Ovary (tissue), 9 donors: ENCODE results near the gene AVP. TPM values are rescaled to one million over a fixed set of nuclear protein-coding genes. Genes with fewer than 3 reads are reported as not detected.
"Not testable (repeated sequence)": the region's sequence is repeated elsewhere in the genome, so short reads cannot be mapped to it uniquely, and the experiment has no call there.

ENCODE experiments used
- DNase-seq, 5 donors: peaks; one replicate each; pipeline ENCODE4 v3.0.0-alpha.2; 2019 to 2020
- H3K27ac ChIP-seq, 2 donors: fragments of 200-600 bp; one replicate each; pipeline versions ENCODE4 v1.5.1 to v1.8.0; 2019 to 2022
- H3K27me3 ChIP-seq: fragments of 200-600 bp; one replicate; pipeline ENCODE4 v1.8.0; 2022
- H3K36me3 ChIP-seq: fragments of 200-600 bp; sonication (generic); one replicate; pipeline ENCODE4 v1.5.1; 2019
- H3K4me1 ChIP-seq: one replicate; pipeline ENCODE4 v1.8.1; 2013; ENCODE audit warnings: mild to moderate bottlenecking, moderate library complexity; ENCODE audit not compliant: insufficient read depth
- H3K4me3 ChIP-seq: fragments of 200-600 bp; sonication (generic); one replicate; pipeline ENCODE4 v1.5.1; 2017
- H3K9me3 ChIP-seq, 2 donors: fragments of 200-600 bp in 1 of 2; sonication (generic) in 1 of 2; one replicate each; pipeline versions ENCODE4 v1.5.1 to v1.8.1; 2013 to 2019; ENCODE audit warnings: mild to moderate bottlenecking in 1 of 2, moderate library complexity in 1 of 2
- CTCF ChIP-seq, 3 donors: fragments of 450-650 bp in 2 of 3; fragments of 200-600 bp in 1 of 3; IDR thresholded peaks; one replicate each; pipeline versions ENCODE4 v1.5.1 to v1.8.0; 2016 to 2022; ENCODE audit warnings: antibody characterized with exemption in 3 of 3, mild to moderate bottlenecking in 1 of 3
- EP300 ChIP-seq: sonication (generic); formaldehyde crosslinking; IDR thresholded peaks from one replicate; pipeline ENCODE4 v1.6.1; 2017; ENCODE audit warnings: antibody characterized with exemption
- POLR2A ChIP-seq: fragments of 450-650 bp; IDR thresholded peaks from one replicate; pipeline ENCODE4 v1.6.1; 2017; ENCODE audit warnings: antibody characterized with exemption, mild to moderate bottlenecking, moderate library complexity
- WGBS, 3 donors: extraction: QIAGEN DNeasy Blood & Tissue Kit in 1 of 3; methylation state at CpG; one replicate each; pipeline versions ENCODE4 v1.1.5 to v1.1.7; 2013 to 2017; 5-methylcytosine and 5-hydroxymethylcytosine counted together
- intact Hi-C, 4 donors: fragments of 100-400 bp; cut with DNase I; formaldehyde crosslinking; loops; one replicate each; pipeline versions ENCODE4 v1.11.0 to v1.15.1; 2022 to 2023
- polyA plus RNA-seq, 2 donors: library from polyadenylated mRNA; stranded (reverse); fragments of 200-250 nt in 1 of 2; fragments of 350-450 nt in 1 of 2; fragmentation: Illumina TruSeq in 1 of 2; extraction: RNeasy Lipid Tissue Mini Kit (QIAGEN cat#74804) in 1 of 2; gene quantifications; one replicate each; pipeline ENCODE4 v1.2.3, GENCODE V29; 2013 to 2014
- total RNA-seq, 7 donors: library from RNA; depleted of rRNA in 2 of 7; stranded (reverse); fragments of >200 nt in 2 of 7; fragmentation: NEBNext Ultra II Directional in 3 of 7; extraction: Animal tissue kit (Norgen Biotek cat#: 25700) in 3 of 7; gene quantifications; one replicate each; pipeline versions ENCODE4 v1.1.0 to v1.2.4, GENCODE V29; 2016 to 2023
- donor health status: DM: no; HTN: no; CAD: no; lungs with moderate emphysema.
- donor health status: DM: no; HTN: no; CAD: no.
- donor health status: Bipolar disorder and iron deficiency.
- donor health status: DM: yes; HTN: yes; CAD: no.
- donor health status: DM: no; HTN: no; CAD: no.
- donor health status: DM: yes; HTN: yes; CAD: no.

The AVP gene
- total and polyA plus RNA-seq, 9 donors = not detected

GRCh38 chr20:3080939-3081388 is 3.6 kb downstream of the AVP start:
- peaks cover 8% of the 10 kb centered on the region for H3K4me1 ChIP-seq
- H3K36me3 ChIP-seq = no peaks in the 10 kb centered on the region
- no peaks in the 10 kb centered on the region for H3K27me3 ChIP-seq
- no peak overlapping the region for H3K27ac ChIP-seq
- TF ChIP-seq EP300 (no peak), POLR2A (no peak), CTCF (IDR thresholded peaks at IDR 0.05) (no peak)
- 9 to 18% (median 12%) methylated on average over 6 of the region's 6 CpGs for WGBS, 3 donors
- DNase-seq = peak in 4 of 5 donors; percentile 57 to 85 (median 63)
- H3K4me3 ChIP-seq = no peak overlapping the region
- H3K9me3 ChIP-seq = no peaks in the 10 kb centered on the region
- intact Hi-C loops = no loop called here

DNA sequence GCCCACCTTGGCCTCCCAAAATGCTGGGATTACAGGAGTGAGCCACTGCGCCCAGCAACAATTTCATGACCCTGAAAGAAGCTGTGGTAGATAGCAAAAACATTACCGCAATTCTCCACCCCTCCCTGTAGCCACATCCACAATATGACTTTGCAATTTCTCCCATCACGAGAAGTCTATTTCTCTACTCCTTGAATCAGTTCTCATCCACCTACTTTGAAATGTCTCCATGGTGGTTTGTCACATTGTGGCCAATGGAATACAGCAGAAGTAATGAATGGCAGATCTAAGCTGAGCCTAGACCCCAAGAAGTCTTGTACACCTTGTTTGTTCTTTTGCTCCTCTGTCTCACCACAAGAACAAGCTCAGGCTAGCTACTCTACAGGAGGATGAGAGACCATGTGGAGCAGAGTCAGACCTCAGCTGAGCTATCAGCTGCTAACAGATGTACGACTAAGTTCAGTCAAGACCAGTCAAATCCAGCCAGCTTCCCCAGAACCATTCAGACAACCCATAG is 6.8 kb downstream of the AVP start:
- H3K9me3 ChIP-seq = no peaks in the 10 kb centered on the region
- DNase-seq = no peak

DNA sequence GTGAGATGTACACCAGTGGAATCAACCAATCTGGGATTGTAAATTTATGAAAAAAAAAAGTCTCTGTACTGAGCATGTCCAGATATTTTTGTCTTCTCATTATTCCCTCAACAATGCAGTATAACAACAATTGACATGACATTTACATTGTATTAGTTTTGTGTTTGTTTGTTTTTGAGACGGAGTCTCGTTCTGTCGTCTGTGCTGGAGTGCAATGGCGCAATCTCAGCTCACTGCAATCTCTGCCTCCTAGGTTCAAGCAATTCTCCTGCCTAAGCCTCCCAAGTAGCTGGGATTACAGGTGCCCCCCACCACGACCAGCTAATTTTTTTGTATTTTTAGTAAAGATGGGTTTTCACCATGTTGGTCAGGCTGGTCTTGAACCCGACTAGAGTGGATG is 9.2 kb downstream of the AVP start:
- H3K36me3 ChIP-seq, H3K4me1 ChIP-seq, H3K4me3 ChIP-seq, DNase-seq, intact Hi-C loops, H3K27ac ChIP-seq, H3K27me3 ChIP-seq, H3K9me3 ChIP-seq: not testable (repeated sequence)
- WGBS, 3 donors = 74 to 86% (median 77%) methylated on average over 6 of the region's 6 CpGs

More for the DNA sequence above, 6.8 kb downstream of the AVP start:
- Histone ChIP-seq H3K27me3 (no peaks in the 10 kb centered on the region), H3K36me3 (no peaks in the 10 kb centered on the region), H3K4me1 (peaks cover 7% of the 10 kb centered on the region), H3K27ac (no peak overlapping the region), H3K4me3 (no peak overlapping the region)
- WGBS, 3 donors = 82 to 87% (median 84%) methylated on average over 4 of the region's 4 CpGs
- intact Hi-C loops = no loop called here
- TF ChIP-seq CTCF (IDR thresholded peaks at IDR 0.05) (no peak), EP300 (no peak), POLR2A (no peak)

DNA sequence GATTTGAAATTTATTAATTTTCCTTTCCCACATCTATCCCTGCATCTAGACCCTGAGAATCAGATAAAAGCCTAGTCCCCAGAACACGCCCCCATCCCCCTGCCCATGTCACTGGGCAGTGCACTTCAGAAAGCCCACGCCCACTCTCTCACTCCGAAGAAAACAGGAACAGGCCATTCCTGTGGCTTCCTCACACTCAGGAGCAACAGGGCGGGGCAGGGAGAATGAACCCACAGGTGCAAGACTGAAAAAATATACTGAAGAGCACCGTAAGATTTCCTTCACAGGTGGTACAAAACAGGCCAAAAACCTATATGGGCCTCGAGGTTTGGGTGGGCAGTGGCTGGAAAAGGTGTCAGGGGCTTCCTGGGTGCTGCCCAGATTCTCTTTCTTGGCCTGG is 9.7 kb downstream of the AVP start:
- TF ChIP-seq POLR2A = no peak
- no peak for TF ChIP-seq EP300
- TF ChIP-seq CTCF (IDR thresholded peaks at IDR 0.05) = no peak
- intact Hi-C loops = no loop called here
- H3K4me3 ChIP-seq = no peak overlapping the region
- DNase-seq = no peak
- H3K9me3 ChIP-seq = no peaks in the 10 kb centered on the region
- no peaks in the 10 kb centered on the region for H3K27me3 ChIP-seq
- WGBS, 3 donors = 82 to 84% (median 84%) methylated on average over 6 of the region's 6 CpGs
- no peak overlapping the region for H3K27ac ChIP-seq
- no peaks in the 10 kb centered on the region for H3K4me1 ChIP-seq
- no peaks in the 10 kb centered on the region for H3K36me3 ChIP-seq

DNA sequence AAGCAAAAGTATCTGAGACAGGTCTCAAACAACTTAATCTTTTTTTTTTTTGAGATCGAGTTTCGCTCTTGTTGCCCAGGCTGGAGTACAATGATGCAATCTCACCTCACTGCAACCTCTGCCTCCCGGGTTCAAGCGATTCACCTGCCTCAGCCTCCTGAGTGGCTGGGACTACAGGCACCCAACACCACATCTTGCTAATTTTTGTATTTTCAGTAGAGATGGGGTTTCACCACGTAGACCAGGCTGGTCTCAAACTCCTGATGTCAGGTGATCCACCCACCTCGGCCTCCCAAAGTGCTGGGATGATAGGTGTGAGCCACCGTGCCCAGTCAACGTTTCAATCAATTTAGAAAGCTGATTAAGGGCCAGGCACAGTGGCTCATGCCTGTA is 11.3 kb downstream of the AVP start:
- H3K4me1 ChIP-seq, H3K4me3 ChIP-seq, H3K27ac ChIP-seq, intact Hi-C loops, H3K27me3 ChIP-seq, DNase-seq, H3K36me3 ChIP-seq, H3K9me3 ChIP-seq: not testable (repeated sequence)
- WGBS, 3 donors = 89 to 93% (median 90%) methylated on average over 8 of the region's 8 CpGs
